ENCODE results near the gene SMG7.
A peak's percentile ranks its signal among the peaks of the same experiment; 100 is the strongest.

Gene SMG7

GRCh38 chr1:183515002-183515689 is 42.8 kb downstream of the SMG7 start (continued):
- peak; percentile 66; the same call in 1 of the 2 replicates for TF ChIP-seq ZNF639 (tag by site-specific recombination; IDR thresholded peaks at IDR 0.05)
- TF ChIP-seq BCL11A (tag by site-specific recombination; IDR thresholded peaks at IDR 0.05; ENCODE audit: low read depth) = peak; percentile 44; the same call in 1 of the 2 replicates

- CTCF ChIA-PET = no interaction called here
- no peak overlapping the region for H3K27ac ChIP-seq (ENCODE audit: extremely low read depth, low read depth, low read length)
Observed at GRCh38 chr1:183516725-183517124, 44.4 kb downstream of the SMG7 start.

GRCh38 chr1:183517401-183517800 is 45.1 kb downstream of the SMG7 start:
- Histone ChIP-seq H3K36me3 (ENCODE audit: control insufficient read depth in 2 of 2, insufficient read depth in 1 of 2, low read length in 2 of 2) (peaks cover 8 to 28% of the 10 kb centered on the region in 2 experiments; a peak in 2 of 3 replicates), H3K9me3 (ENCODE audit: control insufficient read depth, insufficient read depth, low read depth, low read length) (no peaks in the 10 kb centered on the region), H3K27ac (ENCODE audit: extremely low read depth, low read depth, low read length) (no peak overlapping the region), H3K4me1 (ENCODE audit: control insufficient read depth, insufficient read depth, low read length) (peaks cover 10% of the 10 kb centered on the region; the same call in 1 of the 2 replicates), H3K4me3 (ENCODE audit: low read depth, low read length) (no peak overlapping the region)
- POLR2A ChIA-PET = no interaction called here
- CTCF ChIA-PET = interaction anchor here (1.0 kb wide), 1 partner anchor 48 kb away, joined by 3 read pairs; no protein-coding TSS in a partner anchor
- TF ChIP-seq ZBTB6 (tag by site-specific recombination; IDR thresholded peaks at IDR 0.05) (no peak), ZNF670 (tag by site-specific recombination; IDR thresholded peaks at IDR 0.05; ENCODE audit: low read depth) (no peak), YY2 (tag by site-specific recombination; IDR thresholded peaks at IDR 0.05) (no peak), ZNF513 (tag by site-specific recombination; IDR thresholded peaks at IDR 0.05) (no peak), SP2 (tag by site-specific recombination; IDR thresholded peaks at IDR 0.05) (no peak), SCRT2 (tag by site-specific recombination; IDR thresholded peaks at IDR 0.05) (no peak), ZNF311 (tag by site-specific recombination; IDR thresholded peaks at IDR 0.05; ENCODE audit: borderline replicate concordance) (no peak), SP3 (tag by site-specific recombination; IDR thresholded peaks at IDR 0.05) (no peak), HIC1 (tag by site-specific recombination; IDR thresholded peaks at IDR 0.05) (no peak), ZFP41 (tag by site-specific recombination; IDR thresholded peaks at IDR 0.05; ENCODE audit: borderline replicate concordance) (no peak), OSR2 (tag by site-specific recombination; IDR thresholded peaks at IDR 0.05) (no peak), GLIS1 (tag by site-specific recombination; IDR thresholded peaks at IDR 0.05) (no peak)

More at GRCh38 chr1:183516725-183517124, 44.4 kb downstream of the SMG7 start:
- TF ChIP-seq RBAK (tag by site-specific recombination; IDR thresholded peaks at IDR 0.05) (no peak), ZNF133 (tag by site-specific recombination; IDR thresholded peaks at IDR 0.05) (no peak), BCL6B (tag by site-specific recombination; IDR thresholded peaks at IDR 0.05) (peak; percentile 39; the same call in 1 of the 2 replicates), TRIM28 (IDR thresholded peaks at IDR 0.05; ENCODE audit: borderline replicate concordance, low read length) (no peak), ZNF184 (tag by site-specific recombination; IDR thresholded peaks at IDR 0.05) (no peak), YY2 (tag by site-specific recombination; IDR thresholded peaks at IDR 0.05) (no peak)
- Histone ChIP-seq H3K4me3 (ENCODE audit: low read depth, low read length) (no peak overlapping the region), H3K4me1 (ENCODE audit: control insufficient read depth, insufficient read depth, low read length) (peaks cover 10% of the 10 kb centered on the region; the same call in 1 of the 2 replicates), H3K36me3 (ENCODE audit: control insufficient read depth in 2 of 2, insufficient read depth in 1 of 2, low read length in 2 of 2) (peaks cover 8 to 26% of the 10 kb centered on the region in 2 experiments; a peak in 2 of 3 replicates), H3K9me3 (ENCODE audit: control insufficient read depth, insufficient read depth, low read depth, low read length) (no peaks in the 10 kb centered on the region)
- POLR2A ChIA-PET = no interaction called here

Data from HEK293 (cell line).